Measurements from ENCODE around the gene ITGA3.
A peak's percentile ranks its signal among the peaks of the same experiment; 100 is the strongest.

The ITGA3 gene

DNA sequence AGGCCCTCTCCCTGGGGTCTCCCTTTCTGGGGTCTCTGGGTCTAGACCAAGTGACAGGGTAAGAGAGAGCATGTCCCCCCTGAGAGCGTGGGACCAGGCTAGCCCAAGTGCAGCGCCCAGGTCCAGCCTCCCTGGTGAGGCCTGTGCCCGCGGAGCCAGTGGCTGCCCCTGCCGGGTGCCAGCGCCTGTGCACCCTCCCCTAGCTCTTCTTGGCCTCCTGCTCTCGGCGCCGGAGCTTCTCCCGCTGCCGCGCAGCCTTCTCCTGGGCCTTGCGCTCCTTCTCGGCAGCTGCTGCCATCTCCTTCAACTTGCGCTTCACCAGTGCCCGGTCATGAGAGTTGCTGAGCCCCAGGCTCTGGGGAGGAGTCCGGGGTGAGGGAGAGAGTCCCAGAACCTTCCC is 56.8 kb downstream of the ITGA3 start:
- no peak for DNase-seq

DNA sequence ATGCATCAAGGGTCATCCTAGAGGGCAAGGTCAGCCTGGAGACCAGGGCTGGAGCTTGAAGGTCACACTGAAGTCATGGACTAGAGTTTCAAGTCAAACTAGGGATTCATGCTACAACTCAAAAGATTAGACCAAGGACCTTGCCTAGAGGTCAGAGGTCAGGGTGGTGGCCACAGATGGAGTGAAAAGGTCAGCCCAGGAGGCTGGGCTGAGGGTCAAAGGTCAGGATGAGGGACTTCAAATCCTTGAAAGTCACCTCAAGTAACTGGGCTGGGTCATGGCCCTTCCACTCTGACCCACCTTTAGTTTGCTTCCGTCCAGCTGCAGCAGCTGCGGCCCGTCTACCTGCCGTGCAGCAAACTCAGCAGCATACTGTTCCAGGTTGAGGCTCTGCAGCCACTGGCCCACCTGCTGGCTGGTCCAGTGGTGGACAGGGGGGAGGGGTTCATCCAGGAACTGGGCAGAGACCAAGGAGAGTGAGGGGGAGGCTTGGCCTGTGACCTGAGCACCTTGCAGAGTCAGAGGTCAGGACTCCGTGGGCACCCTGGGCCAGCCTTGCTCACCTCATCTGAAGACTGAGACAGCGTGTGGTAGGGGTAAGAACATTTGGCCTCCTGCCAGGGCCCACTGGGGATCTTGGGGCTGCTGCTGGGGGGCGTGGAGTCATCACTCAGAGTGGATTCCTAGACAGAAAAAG is 57.9 kb downstream of the ITGA3 start:
- DNase-seq, result peak; percentile 30

DNA sequence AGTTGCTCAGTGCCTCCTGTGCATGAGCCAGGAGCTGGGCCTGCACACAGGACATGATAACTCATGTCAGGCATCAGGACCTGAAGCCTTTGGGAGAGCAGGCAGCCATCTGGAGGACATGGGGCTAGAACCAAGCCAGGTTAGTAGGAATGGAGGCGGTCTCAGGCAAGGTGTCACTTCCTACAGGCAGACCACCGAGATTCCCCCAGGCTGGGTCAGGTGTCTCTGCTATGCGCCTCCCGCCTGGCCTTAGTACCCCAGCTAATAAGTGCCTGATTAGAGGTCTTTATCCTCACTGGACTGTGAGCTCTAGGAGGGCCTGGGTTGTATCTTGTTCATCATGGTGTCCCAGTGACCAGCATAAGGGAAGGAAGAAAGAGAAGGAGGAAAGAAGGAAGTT is 58.5 kb downstream of the ITGA3 start:
- no peak for DNase-seq

DNA sequence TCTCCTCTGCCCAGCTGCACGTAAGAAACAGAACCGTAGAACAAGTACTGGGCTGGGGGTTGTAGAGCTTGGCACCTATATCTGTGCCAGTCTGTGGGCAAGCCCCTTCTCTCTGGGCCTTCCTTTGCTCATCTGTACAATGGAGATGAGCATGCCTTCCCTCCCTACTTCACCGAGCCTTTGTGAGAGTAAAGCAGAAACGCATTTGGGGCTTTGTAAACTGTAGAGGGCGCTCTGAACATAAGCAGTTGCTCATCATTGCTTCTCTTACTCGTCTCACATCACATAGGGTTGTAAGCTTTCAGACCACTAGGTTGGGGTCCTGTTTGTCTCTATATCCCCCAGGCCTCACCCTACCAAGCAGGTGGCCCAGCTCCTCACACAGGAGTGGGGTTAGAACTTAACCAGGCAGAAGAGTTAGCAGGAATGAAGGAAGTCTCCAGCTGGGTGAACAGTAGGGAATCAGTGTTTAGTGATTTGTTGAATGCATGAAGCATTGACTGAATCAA is 59.0 kb downstream of the ITGA3 start:
- peak; percentile 86 for DNase-seq

DNA sequence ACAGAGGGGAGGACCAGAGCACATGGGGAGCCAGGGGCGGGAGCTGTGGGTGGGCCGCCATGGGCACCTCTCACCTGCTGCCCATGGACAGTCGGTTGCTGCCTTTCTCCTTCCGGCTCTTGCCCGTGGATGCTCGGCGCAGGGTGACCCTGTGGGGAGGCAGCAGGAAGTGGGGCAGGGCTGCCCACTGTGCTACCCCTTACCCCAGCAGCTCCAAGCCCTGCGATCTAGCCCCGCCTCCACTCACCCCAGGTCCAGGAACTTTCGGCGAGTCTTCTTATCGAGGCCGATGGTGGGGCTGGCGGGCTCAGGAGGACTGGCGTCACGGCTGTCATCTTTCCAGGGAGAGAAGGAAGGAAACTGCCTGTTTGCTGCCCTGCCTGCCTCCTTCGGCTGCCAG is 59.8 kb downstream of the ITGA3 start:
- no peak for DNase-seq

DNA sequence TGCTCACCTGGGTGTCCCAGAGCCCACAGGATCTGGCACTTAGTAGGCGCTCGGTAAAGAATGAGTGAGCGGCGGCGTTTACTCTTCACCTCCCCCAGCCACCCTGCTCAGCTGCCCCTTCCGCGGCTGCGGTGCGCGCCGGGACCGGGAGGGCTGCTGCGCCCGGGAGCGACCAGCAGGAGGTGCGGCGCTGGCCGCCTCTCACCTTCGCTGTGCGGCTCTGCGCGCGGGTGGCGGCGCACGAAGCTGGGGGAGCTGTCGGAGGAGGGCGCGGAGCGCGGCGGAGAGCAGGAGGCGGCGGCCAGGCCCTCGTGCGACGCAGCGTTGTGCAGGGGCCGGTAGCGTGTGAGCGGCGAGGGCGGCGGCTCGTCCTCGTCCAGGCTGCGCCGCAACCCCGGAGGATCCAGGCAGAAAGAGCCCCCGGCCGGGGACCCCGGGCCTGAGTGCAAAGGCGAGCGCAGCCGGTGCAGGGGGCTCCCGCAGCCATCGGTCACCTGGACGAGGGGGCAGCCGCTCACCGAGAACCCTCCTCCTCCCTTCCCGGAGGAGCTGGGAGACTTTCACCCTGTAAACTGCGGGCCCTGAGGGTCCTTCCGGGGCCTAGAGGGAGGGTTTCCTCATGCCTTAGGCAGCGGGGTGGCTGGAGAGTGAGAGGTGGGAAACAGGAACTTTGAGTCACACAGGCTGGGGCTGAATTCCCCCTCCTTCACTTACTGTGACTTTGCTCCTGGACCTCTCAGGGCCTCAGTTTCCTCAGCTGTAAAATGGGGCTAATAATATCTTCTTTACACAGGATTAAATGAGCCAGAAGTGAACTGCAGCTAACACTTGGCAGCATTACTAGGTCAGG is 61.5 kb downstream of the ITGA3 start:
- DNase-seq, result peak; percentile 92

DNA sequence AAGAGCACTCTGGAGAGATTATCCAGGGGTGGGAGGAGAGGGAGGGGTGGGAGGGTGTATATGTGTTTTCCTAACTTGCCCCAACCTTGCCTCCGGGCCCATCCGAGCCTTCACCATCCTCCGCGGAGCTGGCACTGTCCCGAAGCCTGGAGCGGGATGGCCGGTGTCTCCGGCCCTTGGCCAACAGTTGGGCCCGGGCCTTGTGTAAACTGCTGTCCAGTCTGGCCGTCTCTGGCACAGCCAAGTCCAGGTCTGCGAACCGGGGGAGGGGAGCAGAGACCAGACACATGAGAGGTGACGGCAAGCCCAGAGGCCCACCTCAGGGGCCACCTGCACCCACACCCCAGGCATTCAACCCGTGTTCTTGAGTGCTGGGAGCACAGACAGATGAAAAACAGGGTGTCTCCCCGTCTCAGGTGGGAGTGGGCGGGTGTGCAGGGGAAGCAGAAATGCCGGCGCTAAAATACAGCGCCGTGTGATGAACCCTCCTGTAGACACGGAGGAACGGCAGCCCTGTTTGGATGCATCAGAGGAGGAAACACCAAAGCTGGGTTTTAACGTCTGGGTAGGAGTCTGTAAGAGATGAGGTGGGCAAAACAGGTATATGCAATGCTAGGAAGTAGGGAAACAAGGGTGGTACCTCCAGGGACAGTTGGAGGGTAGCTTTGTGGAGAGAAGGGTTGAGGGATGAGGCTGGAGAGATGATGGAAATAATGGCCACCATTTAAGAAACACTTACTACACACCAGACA is 62.3 kb downstream of the ITGA3 start:
- DNase-seq, result no peak

DNA sequence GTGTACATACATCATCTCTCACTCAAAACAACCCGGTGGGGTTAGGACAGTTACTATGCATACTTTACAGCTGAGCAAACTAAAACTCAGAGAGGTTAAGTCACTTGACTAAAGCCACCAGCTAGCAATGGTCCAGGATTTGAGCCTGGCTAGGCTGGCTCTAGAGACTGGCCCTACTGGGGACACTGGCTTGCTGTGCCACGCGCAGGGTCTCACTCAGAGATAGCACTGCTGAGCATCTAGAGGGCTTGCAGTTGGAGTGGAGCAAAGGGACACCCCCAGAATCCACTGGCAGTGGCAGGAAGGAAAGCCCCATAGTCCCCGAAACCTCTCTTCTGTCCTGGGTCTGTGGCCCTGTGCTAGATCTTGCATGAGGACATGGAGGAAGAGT is 62.9 kb downstream of the ITGA3 start:
- no peak for DNase-seq

DNA sequence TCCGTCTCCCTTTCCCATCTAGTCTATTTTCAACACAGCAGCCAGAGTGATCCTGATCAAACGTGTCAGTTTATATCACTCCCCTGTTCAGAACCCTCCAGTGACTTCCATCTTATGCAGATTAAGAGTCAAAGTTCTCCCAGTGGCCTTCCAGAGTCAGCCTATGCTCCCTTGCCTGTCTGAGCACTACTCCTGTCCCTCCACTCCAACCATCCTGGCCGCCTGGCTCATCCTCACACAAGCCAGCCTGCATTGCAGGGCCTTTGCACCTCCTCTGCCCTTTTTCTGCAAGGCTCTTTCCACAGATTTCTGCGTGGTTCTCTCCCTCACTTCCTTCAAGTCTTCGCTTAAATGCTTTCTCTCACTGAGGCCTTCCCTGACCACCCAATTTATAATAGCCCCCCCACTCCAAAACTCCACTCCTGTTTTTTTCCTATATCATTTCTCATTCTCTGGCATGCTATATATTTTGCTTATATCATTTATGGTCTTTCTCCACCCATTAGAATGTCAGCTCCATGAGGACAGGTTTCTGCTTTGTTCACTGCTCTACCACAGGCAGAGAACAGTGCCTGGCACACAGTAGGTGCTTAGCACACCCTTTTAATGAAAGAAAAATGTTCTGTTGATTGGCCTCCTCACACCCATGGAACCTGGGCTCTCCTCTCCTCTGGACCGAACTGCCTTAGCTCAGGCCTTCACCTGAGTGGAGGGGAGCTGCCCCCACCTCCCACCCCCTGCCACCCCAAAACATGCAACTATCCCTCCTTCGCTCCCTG is 64.8 kb downstream of the ITGA3 start:
- no peak for DNase-seq

DNA sequence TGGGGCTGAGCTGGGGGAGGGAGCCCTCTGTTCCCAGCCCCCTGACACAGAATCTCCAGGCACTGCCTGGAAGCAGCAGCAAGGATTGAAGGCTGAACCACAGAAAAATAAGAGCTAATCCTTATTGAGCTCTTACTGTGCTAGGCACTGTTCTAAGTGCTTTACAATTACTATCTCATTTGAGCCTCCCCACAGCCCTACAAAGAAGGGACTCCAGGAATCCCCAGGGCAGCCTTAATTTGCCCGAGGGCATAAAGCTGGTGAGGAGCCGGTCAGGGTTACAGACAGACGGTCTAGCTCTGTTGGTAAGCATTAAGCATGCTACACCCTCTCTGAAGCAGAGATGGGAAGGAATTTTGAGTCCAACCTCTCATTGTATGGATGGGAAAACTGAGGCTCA is 67.0 kb downstream of the ITGA3 start:
- DNase-seq, result peak; percentile 91

DNA sequence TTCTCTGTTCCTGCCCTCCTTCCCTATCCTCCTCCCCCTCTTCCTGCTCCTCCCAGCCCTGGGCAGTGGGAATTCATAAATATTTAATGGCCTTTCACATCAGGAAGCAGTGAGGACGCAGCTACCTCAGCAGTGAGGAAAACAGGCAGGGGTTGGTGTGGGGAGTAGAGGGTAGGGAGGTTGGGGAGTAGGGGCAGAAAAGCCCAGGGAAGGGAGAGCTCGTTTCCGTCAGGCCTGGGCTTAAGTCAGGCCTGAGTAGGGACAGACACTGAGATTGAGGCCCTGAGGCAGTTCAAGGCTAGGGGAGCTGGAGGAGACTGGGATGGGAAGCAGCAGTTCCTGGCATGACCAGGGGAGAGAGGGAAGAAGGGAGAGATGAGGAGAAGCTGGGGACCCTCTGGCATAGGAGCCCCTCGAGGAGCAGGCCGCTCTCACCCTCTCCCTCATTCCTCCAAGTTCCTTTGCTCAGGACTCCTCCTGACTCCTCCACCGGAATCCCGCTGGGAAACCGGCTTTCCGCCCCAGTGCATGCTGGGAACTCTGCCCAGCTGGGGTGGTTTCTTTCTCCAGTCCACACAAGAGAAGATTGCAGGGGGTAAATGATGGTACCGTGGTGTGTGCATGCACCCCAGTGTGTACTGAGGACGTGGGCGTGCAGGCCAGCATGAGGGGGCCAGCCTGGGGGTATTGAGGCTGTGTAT is 67.9 kb downstream of the ITGA3 start:
- DNase-seq, result peak; percentile 94

DNA sequence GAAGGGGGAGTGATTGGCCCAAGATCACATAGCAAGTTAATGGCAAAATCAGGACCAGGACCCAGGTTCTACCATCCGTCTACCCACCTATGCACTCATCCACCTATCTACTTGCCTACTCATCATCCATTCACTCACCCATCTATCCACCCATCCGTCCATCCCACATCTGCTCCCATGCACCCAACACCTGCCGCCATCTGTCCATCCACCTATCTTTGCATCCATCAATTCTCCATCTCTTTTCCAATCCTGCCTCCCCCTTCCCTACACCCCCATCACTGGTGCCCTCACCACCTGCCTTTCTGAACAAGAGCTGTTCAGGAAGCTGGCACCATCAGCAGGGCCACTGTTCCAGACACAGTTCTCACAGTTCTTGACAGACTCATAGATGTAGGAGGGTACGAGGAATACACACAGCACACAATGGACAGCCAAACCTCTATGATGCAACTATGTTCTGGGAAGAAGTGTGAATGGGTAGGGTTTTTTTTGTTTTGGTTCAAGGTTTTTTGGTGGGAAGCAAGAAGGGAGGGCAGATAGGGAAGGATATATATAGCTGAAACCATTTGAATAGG is 69.6 kb downstream of the ITGA3 start:
- DNase-seq, result no peak

DNA sequence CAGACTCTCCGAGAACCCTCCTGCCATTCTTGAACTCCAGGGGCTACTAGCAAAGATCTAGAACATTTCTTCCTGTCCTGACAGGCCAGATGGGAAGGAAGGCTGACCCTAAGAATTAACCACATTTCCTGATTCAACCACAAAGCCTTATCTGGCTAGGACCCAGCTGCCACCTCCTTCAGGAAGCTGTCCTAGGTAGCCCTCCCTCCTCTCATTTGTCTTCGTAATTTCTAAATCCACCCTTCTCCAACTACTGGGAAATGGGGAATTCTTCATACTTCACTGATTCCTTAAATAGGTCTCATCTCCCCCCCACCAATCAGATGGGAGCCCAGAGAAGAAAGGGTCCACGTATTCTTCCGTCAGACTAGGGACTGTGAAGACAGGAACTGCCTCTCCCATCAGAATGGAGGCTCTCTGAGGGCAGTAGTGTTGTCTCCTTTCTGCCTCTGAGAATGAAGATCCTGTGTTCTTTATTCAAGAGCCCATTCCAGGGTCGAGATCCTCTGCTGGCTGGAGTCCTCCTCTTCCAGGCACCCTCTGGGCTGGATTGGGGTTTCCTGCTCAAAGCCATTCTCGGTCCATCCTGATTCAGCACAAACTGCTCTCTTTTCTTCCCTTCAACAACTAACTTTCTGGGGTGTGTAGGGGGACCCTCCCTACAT is 71.9 kb downstream of the ITGA3 start:
- peak; percentile 34 for DNase-seq

DNA sequence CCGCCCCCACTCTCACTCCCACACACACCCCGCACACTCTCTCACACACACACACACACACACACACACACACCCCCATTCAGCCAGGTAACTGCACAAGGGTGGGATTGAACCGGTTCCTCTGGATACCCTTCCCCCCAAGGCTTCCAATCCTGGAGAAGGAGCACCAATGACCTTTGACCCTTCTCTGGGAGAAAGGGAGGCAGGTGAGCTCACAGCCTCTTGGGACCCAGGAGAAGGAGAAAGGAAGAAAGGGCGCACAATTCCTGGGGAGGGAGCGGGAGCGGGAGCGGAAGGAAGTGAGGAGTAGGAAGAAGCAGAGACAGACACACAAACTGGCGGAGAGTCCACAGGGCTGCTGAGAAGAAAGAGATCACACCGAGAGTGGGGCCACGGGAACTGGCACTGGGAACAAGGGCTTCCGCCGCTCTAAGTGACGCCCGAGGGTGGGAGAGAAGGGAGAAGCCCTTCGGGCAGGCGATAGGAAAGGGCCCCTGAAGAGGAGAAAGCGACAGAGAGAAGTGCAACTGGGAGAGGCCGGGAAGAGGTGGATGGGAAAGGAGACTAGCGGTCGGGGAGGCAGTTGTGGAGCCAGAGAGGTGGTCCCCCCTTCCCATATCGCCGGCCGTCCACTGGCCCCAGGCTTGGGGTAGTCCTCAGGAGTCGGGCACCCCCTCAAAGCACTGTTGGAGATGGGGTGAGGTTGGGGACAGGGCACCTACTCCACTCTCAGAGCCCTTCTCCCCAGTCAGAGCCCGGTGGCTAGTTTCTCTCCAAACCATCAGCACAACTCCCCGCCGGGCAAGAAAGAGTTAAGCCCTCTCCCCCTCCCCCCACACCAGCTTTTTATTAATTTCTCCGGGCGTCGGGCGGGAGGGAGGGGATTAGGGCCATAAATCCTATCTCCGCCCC is 72.8 kb downstream of the ITGA3 start:
- DNase-seq, result peak; percentile 49

DNA sequence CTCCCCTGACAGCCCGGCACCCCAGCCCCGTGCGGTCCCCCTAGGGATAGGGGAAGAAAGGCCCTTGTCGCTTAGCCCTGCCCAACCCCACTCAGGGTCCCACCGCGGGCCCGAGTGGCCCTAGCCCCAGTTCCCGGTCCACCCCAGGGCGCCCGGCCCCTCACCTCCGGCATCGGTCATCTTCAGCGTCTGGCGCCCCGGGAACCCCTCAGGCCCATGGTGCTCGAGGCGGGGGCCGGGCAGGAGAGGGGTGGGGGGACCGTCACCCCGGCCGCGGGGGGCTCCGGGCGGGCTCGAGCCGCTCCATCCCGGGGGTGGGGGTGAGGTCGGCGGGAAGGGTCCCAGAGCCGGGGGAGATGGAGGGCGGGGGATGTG is 73.4 kb downstream of the ITGA3 start:
- no peak for DNase-seq

DNA sequence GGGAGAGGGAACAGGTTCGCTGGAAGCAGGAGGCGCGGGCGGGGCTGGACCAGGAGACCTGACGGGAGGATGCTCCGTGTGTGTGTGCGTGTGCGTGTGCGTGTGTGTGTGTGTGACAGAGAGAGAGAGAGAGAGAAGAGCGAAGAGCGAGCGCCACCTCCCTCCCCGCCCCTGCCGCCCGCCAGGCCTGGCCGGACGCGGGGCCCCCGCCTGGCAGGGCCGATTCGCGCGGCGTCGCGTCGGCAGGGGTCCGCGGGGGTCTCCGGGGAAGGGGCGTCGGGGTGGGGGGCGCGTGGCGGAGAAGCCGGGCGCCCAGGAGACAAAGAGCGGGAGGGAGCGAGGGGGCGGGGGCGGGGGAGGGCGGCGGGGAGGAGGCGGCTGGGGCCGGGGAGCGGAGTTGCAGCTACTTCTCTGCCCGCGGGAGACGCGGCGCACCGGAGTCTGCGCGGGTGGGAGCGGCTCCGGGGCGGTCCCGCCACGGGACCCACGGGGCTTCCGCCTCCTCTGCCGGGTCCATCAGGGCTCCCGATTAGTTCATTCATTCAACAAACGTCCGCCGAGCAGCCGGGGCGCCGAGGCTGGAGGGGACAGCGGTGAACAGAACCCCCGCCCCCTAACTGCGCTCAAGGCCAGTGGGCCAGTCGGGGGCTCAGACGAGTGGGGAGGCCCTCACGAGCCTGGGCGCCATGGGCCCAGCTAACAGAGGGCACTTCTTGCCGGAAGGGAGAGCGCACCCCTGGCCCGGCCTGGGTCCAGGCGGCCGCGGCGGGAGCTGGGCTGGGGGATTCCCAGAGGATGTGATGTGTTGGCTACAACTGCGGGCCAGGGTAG is 74.0 kb downstream of the ITGA3 start, which contains the start of gene SAMD14:
SAMD14 (minus strand) TSS at position 433 of the 831 bp plus-strand sequence. CDS start 5,201 bp downstream, outside the sequence.
- peak; percentile 66 for DNase-seq

DNA sequence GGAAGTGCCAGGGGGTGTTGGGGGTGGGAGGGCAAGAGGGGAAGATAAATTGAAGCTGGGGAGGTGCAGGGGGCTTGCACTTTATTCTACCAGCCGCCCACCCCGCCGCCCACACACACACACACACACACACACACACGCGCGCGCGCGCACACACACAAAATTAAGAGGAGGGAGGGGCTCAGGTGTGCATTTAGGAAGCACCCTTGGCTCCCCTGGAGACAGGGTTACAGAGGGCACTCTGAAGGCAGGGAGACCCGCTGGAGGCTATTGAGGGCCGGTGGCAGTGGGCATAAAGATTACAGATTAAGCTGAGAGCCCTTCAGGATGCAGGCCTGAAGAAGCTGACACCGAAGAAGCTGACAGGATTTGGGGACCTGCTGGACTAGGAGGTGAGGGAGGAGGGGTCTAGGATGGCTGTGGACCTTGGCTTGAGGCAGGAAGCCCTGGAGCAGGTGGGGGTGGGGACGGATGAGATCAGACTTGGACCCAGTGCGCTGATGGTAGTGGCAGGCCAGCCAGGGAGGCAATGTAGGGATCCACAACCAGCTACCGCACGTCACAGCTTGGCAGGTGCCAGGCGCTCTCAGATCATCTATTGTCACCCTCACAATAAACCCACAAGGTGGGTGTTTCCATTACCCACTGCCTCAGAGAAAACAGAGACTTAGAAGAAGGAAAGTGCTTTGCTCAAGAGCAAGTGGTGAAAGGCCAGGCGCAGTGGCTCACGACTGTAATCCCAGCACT is 74.8 kb downstream of the ITGA3 start:
- DNase-seq, result peak; percentile 49
